ENCODE measurements around the gene SNPH. TPM values are rescaled to one million over a fixed set of nuclear protein-coding genes. Genes with fewer than 3 reads are reported as not detected.
"Not testable (repeated sequence)": the region's sequence is repeated elsewhere in the genome, so short reads cannot be mapped to it uniquely, and the experiment has no call there.

SNPH gene, protein sequence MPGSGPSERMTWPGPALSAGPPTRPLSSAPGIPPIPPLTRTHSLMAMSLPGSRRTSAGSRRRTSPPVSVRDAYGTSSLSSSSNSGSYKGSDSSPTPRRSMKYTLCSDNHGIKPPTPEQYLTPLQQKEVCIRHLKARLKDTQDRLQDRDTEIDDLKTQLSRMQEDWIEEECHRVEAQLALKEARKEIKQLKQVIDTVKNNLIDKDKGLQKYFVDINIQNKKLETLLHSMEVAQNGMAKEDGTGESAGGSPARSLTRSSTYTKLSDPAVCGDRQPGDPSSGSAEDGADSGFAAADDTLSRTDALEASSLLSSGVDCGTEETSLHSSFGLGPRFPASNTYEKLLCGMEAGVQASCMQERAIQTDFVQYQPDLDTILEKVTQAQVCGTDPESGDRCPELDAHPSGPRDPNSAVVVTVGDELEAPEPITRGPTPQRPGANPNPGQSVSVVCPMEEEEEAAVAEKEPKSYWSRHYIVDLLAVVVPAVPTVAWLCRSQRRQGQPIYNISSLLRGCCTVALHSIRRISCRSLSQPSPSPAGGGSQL
- total RNA-seq (2022) (2.2 and 2.6 TPM in 2 replicates), Bru-seq, nascent RNA (percentile 30 among the genes with signal in this experiment), BruChase-seq, experiment 1, labeled RNA remaining after a 6-hour chase (percentile 48 among the genes with signal in this experiment), BruChase-seq, experiment 2, labeled RNA remaining after a 2-hour chase (percentile 38 among the genes with signal in this experiment)
- long read RNA-seq, partial matches to known transcripts = 0 of 1 reads
- long read RNA-seq, other reads (novel, unspliced or antisense) = 1 of 1 reads

DNA sequence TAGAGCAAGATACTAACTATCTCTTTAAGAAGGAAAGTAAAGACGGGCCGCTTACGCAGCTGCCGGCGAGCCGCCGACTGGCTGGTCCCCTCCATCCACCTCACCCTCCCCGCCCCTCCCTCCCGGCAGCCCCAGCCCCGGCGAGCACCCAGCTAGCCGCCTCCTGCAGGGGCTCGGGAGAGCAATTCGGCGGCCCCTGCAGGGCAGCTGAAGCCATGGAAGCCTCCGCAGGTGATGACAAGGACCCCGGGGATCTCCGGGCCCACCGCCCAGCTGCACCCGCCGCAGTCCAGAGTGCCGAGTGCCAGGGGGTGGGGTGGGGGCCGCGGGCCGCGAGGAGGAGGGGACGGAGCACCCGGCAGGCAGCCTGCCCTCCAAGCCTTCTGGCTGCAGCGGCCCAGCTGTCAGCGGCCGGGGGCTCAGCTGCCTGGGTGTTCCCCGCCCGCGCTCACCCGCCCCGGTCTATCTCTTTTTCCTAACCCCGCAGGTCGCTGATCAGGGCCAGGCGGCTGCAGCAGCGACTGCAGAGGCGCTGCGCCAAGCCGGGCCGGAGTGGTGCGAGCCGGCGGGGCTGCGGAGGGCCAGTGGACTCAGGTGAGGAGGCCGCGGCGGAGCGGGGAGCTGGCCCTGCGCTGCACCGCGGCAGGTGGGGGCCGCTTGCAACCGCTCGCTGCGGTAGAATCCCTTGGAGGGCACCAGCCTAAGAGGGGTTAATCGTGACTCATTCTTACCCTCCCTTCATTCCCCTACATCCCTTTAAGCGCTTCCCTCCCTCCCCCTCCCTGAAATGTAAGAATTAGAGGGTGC is at the start of gene SNPH:
TSS of gene SNPH (plus strand) at position 128 of the 807 bp plus-strand sequence. CDS start 29,946 bp downstream, outside the sequence.
- BruUV-seq (replicated peaks) = no TSS peak
- ChIA-PET POLR2A (interaction anchor here (0.5 to 1.4 kb wide), 5 partner anchors 9 to 297 kb away, joined by 3 to 4 read pairs (median 3); partner anchors contain the start of gene RAD21L1), CTCF (interaction anchor here (0.7 to 0.9 kb wide), 2 partner anchors 28 to 594 kb away, joined by 3 read pairs; no protein-coding TSS in a partner anchor)
- Mint-ChIP-seq H3K27ac (ENCODE audit: low read depth, unreplicated experiment) (peak within 1 kb of the TSS; percentile 49), H3K27me3 (ENCODE audit: insufficient read depth, unreplicated experiment) (no peaks in the 10 kb centered on the region), H3K36me3 (ENCODE audit: insufficient read depth, unreplicated experiment) (no peaks in the 10 kb centered on the region), H3K9me3 (ENCODE audit: unreplicated experiment) (no peaks in the 10 kb centered on the region), H3K4me3 (ENCODE audit: unreplicated experiment) (peak within 1 kb of the TSS; percentile 82), H3K4me1 (ENCODE audit: insufficient read depth, unreplicated experiment) (peaks cover 7% of the 10 kb centered on the region)
- peak; percentile 73 for DNase-seq (ENCODE audit: unreplicated experiment)
- intact Hi-C loops (cut with micrococcal nuclease) = no loop called here
- TF ChIP-seq, protein P1, sequence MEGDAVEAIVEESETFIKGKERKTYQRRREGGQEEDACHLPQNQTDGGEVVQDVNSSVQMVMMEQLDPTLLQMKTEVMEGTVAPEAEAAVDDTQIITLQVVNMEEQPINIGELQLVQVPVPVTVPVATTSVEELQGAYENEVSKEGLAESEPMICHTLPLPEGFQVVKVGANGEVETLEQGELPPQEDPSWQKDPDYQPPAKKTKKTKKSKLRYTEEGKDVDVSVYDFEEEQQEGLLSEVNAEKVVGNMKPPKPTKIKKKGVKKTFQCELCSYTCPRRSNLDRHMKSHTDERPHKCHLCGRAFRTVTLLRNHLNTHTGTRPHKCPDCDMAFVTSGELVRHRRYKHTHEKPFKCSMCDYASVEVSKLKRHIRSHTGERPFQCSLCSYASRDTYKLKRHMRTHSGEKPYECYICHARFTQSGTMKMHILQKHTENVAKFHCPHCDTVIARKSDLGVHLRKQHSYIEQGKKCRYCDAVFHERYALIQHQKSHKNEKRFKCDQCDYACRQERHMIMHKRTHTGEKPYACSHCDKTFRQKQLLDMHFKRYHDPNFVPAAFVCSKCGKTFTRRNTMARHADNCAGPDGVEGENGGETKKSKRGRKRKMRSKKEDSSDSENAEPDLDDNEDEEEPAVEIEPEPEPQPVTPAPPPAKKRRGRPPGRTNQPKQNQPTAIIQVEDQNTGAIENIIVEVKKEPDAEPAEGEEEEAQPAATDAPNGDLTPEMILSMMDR (IDR thresholded peaks at IDR 0.05; ENCODE audit: unreplicated experiment) = no peak

DNA sequence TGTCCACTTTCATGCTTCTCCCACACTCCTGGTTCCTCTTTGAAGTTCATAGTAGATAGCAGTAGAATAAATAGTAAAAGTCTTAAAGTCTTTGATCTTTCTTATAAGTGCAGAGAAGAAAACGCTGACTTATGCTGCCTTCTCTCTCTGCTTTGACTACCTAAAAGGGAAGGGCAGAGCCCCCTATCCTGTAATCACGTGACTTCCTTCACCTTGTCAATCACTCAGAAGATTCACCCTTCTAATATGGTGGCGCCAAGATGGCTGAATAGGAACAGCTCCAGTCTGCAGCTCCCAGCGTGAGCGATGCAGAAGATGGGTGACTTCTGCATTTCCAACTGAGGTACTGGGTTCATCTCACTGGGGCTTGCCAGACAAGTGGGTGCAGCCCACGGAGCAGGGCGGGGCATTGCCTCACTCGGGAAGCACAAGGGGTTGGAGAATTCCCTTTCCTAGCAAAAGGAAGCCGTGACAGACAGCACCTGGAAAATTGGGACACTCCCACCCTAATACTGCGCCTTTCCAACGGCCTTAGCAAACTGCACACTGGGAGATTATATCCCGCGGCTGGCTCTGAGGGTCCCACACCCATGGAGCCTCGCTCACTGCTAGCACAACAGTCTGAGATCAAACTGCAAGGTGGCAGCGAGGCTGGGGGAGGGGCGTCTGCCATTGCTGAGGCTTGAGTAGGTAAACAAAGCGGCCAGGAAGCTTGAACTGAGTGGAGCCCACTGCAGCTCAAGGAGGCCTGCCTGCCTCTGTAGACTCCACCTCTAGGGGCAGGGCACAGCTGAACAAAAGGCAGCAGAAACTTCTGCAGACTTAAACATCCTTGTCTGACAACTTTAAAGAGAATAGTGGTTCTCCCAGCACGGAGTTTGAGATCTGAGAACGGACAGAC is 49.3 kb upstream of the SNPH start:
- DNase-seq (ENCODE audit: unreplicated experiment); H3K9me3 Mint-ChIP-seq (ENCODE audit: unreplicated experiment); H3K4me3 Mint-ChIP-seq (ENCODE audit: unreplicated experiment); H3K27ac Mint-ChIP-seq (ENCODE audit: low read depth, unreplicated experiment); H3K36me3 Mint-ChIP-seq (ENCODE audit: insufficient read depth, unreplicated experiment); BruUV-seq (replicated peaks): not testable (repeated sequence)
- POLR2A ChIA-PET = interaction anchor here (1.1 kb wide), 1 partner anchor 10 kb away, joined by 3 read pairs; no protein-coding TSS in a partner anchor
- intact Hi-C loops (cut with micrococcal nuclease) = loop anchor here (10.0 kb wide), 1 partner anchor 218 kb away; no protein-coding TSS in a partner anchor
- CTCF ChIA-PET = interaction anchor here (0.7 to 1.4 kb wide), 3 partner anchors 33 to 261 kb away, joined by 3 read pairs; no protein-coding TSS in a partner anchor
- H3K4me1 Mint-ChIP-seq (ENCODE audit: insufficient read depth, unreplicated experiment) = peaks cover 14% of the 10 kb centered on the region
- peaks cover 76% of the 10 kb centered on the region for H3K27me3 Mint-ChIP-seq (ENCODE audit: insufficient read depth, unreplicated experiment)

DNA sequence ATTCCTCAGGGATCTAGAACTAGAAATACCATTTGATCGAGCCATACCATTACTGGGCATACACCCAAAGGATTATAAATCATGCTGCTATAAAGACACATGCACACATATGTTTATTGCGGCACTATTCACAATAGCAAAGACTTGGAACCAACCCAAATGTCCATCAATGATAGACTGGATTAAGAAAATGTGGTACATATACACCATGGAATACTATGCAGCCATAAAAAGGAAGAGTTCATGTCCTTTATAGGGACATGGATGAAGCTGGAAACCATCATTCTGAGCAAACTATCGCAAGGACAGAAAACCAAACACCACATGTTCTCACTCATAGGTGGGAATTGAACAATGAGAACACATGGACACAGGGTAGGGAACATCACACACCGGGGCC is 43.3 kb upstream of the SNPH start:
- H3K27me3 Mint-ChIP-seq (ENCODE audit: insufficient read depth, unreplicated experiment) = peaks cover 54% of the 10 kb centered on the region
- H3K9me3 Mint-ChIP-seq (ENCODE audit: unreplicated experiment); intact Hi-C loops (cut with micrococcal nuclease); H3K4me1 Mint-ChIP-seq (ENCODE audit: insufficient read depth, unreplicated experiment); DNase-seq (ENCODE audit: unreplicated experiment); H3K27ac Mint-ChIP-seq (ENCODE audit: low read depth, unreplicated experiment); H3K36me3 Mint-ChIP-seq (ENCODE audit: insufficient read depth, unreplicated experiment); H3K4me3 Mint-ChIP-seq (ENCODE audit: unreplicated experiment); CTCF ChIA-PET; BruUV-seq (replicated peaks); POLR2A ChIA-PET: not testable (repeated sequence)

DNA sequence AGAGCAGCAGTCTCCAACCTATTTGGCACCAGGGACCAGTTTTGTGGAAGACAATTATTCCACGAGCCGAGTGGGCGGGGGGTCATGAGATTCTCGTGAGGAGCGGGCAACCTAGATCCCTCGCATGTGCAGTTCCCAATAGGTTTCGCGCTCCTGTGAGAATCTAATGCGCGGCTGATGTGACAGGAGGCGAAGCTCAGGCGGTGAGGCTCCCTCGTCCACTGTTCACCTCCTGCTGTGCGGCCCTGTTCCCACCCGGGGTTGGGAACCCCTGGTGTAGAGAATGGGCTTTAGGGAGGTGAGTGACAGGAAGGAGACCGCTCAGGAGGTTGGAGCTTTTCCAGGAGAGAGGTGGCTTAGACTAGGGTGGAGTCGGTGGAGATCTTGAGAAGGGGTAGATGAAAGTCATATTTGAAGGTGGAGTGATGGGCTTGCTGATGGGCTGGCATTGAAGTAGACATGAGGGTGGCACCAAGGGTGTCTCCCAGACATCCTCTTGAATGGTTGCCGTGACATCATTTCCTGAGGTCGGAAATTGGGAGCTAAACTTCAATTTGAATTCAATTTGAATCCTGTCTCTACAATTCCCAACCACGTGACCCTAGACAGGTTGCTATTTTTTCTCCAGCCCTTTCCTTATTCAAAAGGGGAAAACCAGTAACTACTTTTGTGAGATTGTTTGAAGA is 41.7 kb upstream of the SNPH start:
- no peak overlapping the region for H3K27ac Mint-ChIP-seq (ENCODE audit: low read depth, unreplicated experiment)
- no TSS peak for BruUV-seq (replicated peaks)
- TF ChIP-seq, protein P1 (IDR thresholded peaks at IDR 0.05; ENCODE audit: unreplicated experiment) = no peak
- peaks cover 52% of the 10 kb centered on the region for H3K27me3 Mint-ChIP-seq (ENCODE audit: insufficient read depth, unreplicated experiment)
- no peaks in the 10 kb centered on the region for H3K9me3 Mint-ChIP-seq (ENCODE audit: unreplicated experiment)
- H3K4me1 Mint-ChIP-seq (ENCODE audit: insufficient read depth, unreplicated experiment) = no peaks in the 10 kb centered on the region
- CTCF ChIA-PET = interaction anchor here (0.6 to 1.1 kb wide), 4 partner anchors 11 to 1246 kb away, joined by 3 to 4 read pairs (median 4); no protein-coding TSS in a partner anchor
- H3K36me3 Mint-ChIP-seq (ENCODE audit: insufficient read depth, unreplicated experiment) = no peaks in the 10 kb centered on the region
- H3K4me3 Mint-ChIP-seq (ENCODE audit: unreplicated experiment) = no peak overlapping the region
- DNase-seq (ENCODE audit: unreplicated experiment) = no peak
- intact Hi-C loops (cut with micrococcal nuclease) = no loop called here
- POLR2A ChIA-PET = interaction anchor here (0.6 to 1.6 kb wide), 3 partner anchors 11 to 102 kb away, joined by 3 read pairs; no protein-coding TSS in a partner anchor

Measured in MCF 10A (cell line).